ENCODE measurements around the gene KDELR3.

The KDELR3 gene

GRCh38 chr22:38484244-38484643 lies 16.3 kb downstream of the KDELR3 start:
- DNase-seq: no peak

- no peak for DNase-seq
Measured at GRCh38 chr22:38485783-38486182, 17.9 kb downstream of the KDELR3 start.

- DNase-seq: no peak
Measured at GRCh38 chr22:38487946-38488345, 20.1 kb downstream of the KDELR3 start.

GRCh38 chr22:38489142-38489541 lies 21.2 kb downstream of the KDELR3 start:
- no peak for DNase-seq

GRCh38 chr22:38489561-38490145 lies 21.8 kb downstream of the KDELR3 start:
- DNase-seq: no peak

GRCh38 chr22:38490475-38490874 lies 22.6 kb downstream of the KDELR3 start:
- DNase-seq: no peak

GRCh38 chr22:38490915-38491314 lies 23.0 kb downstream of the KDELR3 start:
- DNase-seq: no peak

- no peak for DNase-seq
Measured at GRCh38 chr22:38491707-38492348, 23.9 kb downstream of the KDELR3 start.

GRCh38 chr22:38494498-38494897 lies 26.6 kb downstream of the KDELR3 start:
- DNase-seq: no peak

- DNase-seq: no peak
Measured at GRCh38 chr22:38494939-38495338, 27.0 kb downstream of the KDELR3 start.

- no peak for DNase-seq
Measured at GRCh38 chr22:38497869-38498268, 30.0 kb downstream of the KDELR3 start.

GRCh38 chr22:38501797-38502672 lies 34.1 kb downstream of the KDELR3 start:
- no peak for DNase-seq

- DNase-seq: no peak
Measured at GRCh38 chr22:38503021-38503420, 35.1 kb downstream of the KDELR3 start.

GRCh38 chr22:38504731-38505540 lies 37.0 kb downstream of the KDELR3 start:
- DNase-seq: peak; percentile 53 to 63

- peak; percentile 31 to 33 for DNase-seq
Measured at GRCh38 chr22:38505541-38506117, 37.7 kb downstream of the KDELR3 start.

- DNase-seq: peak; percentile 95 to 100
Measured at GRCh38 chr22:38506118-38506962, 38.4 kb downstream of the KDELR3 start, which contains the start of gene DDX17. Gene DDX17, minus strand, starts transcription at chr22:38506311.

- peak in 1 of 2 donors; percentile 26 for DNase-seq
Measured at GRCh38 chr22:38510416-38510970, 42.6 kb downstream of the KDELR3 start.

- no peak for DNase-seq
Measured at GRCh38 chr22:38513063-38513462, 45.2 kb downstream of the KDELR3 start.

GRCh38 chr22:38518620-38519019 lies 50.7 kb downstream of the KDELR3 start:
- DNase-seq: no peak

- no peak for DNase-seq
Measured at GRCh38 chr22:38519453-38520250, 51.8 kb downstream of the KDELR3 start.

Data from inflammatory macrophage treated with lipopolysaccharide for 1 hour (primary cell).